Measurements from ENCODE around the gene SFRP2.
A peak's percentile ranks its signal among the peaks of the same experiment; 100 is the strongest.

Gene SFRP2

GRCh38 chr4:153773236-153773690 is 15.6 kb downstream of the SFRP2 start:
- no peak for DNase-seq (ENCODE audit: low read depth in 1 of 2, low spot score in 1 of 2)

GRCh38 chr4:153771046-153771445 is 17.8 kb downstream of the SFRP2 start:
- DNase-seq (ENCODE audit: low read depth in 1 of 2, low spot score in 1 of 2) = no peak

- no peak for DNase-seq (ENCODE audit: low read depth in 1 of 2, low spot score in 1 of 2)
These were observed 22.1 kb downstream of the SFRP2 start for GRCh38 chr4:153766758-153767157.

GRCh38 chr4:153765894-153766293 is 23.0 kb downstream of the SFRP2 start:
- DNase-seq (ENCODE audit: low read depth in 1 of 2, low spot score in 1 of 2) = no peak

- DNase-seq (ENCODE audit: low read depth in 1 of 2, low spot score in 1 of 2) = no peak
These were observed 24.1 kb downstream of the SFRP2 start for GRCh38 chr4:153764601-153765368.

- DNase-seq (ENCODE audit: low read depth in 1 of 2, low spot score in 1 of 2) = no peak
These were observed 25.5 kb downstream of the SFRP2 start for GRCh38 chr4:153763404-153763803.

GRCh38 chr4:153759407-153760316 is 29.2 kb downstream of the SFRP2 start, which contains the start of gene RNF175:
RNF175 (minus strand) TSS chr4:153760024; CDS start chr4:153759862, 162 bp downstream.
- no peak for DNase-seq (ENCODE audit: low read depth in 1 of 2, low spot score in 1 of 2)

- DNase-seq (ENCODE audit: low read depth in 1 of 2, low spot score in 1 of 2) = no peak
These were observed 30.0 kb downstream of the SFRP2 start for GRCh38 chr4:153758688-153759406.

GRCh38 chr4:153758136-153758535 is 30.7 kb downstream of the SFRP2 start:
- no peak for DNase-seq (ENCODE audit: low read depth in 1 of 2, low spot score in 1 of 2)

GRCh38 chr4:153757407-153757806 is 31.5 kb downstream of the SFRP2 start:
- no peak for DNase-seq (ENCODE audit: low read depth in 1 of 2, low spot score in 1 of 2)

- no peak for DNase-seq (ENCODE audit: low read depth in 1 of 2, low spot score in 1 of 2)
These were observed 33.7 kb downstream of the SFRP2 start for GRCh38 chr4:153755186-153755585.

GRCh38 chr4:153750197-153750817 is 38.6 kb downstream of the SFRP2 start:
- DNase-seq (ENCODE audit: low read depth in 1 of 2, low spot score in 1 of 2) = peak; percentile 20 to 65

GRCh38 chr4:153748378-153748777 is 40.5 kb downstream of the SFRP2 start:
- DNase-seq (ENCODE audit: low read depth in 1 of 2, low spot score in 1 of 2) = no peak

GRCh38 chr4:153747406-153747955 is 41.4 kb downstream of the SFRP2 start:
- DNase-seq (ENCODE audit: low read depth in 1 of 2, low spot score in 1 of 2) = no peak

GRCh38 chr4:153745651-153746050 is 43.2 kb downstream of the SFRP2 start:
- DNase-seq (ENCODE audit: low read depth in 1 of 2, low spot score in 1 of 2) = no peak

GRCh38 chr4:153741541-153741940 is 47.3 kb downstream of the SFRP2 start:
- DNase-seq (ENCODE audit: low read depth in 1 of 2, low spot score in 1 of 2) = no peak

- DNase-seq (ENCODE audit: low read depth in 1 of 2, low spot score in 1 of 2) = no peak
These were observed 52.9 kb downstream of the SFRP2 start for GRCh38 chr4:153735906-153736461.

GRCh38 chr4:153733751-153734448 is 55.0 kb downstream of the SFRP2 start:
- no peak for DNase-seq (ENCODE audit: low read depth in 1 of 2, low spot score in 1 of 2)

- no peak for DNase-seq (ENCODE audit: low read depth in 1 of 2, low spot score in 1 of 2)
These were observed 57.6 kb downstream of the SFRP2 start for GRCh38 chr4:153731239-153731638.

Data from activated CD4-positive, alpha-beta T cell treated with anti-CD3 and anti-CD28 coated beads, Interleukin-2, amount 50 U/mL, for 24 hours (primary cell).